Transverse colon (tissue), 4 donors: ENCODE results near the gene EP400. TPM values are rescaled to one million over a fixed set of nuclear protein-coding genes. Genes with fewer than 3 reads are reported as not detected.

Source experiments
- DNase-seq: peaks from one replicate; pipeline ENCODE4 v3.0.0-alpha.2; 2019
- H3K27ac ChIP-seq, 4 donors: fragments of 200-600 bp; sonication (generic); 2 replicates each; pipeline ENCODE4 v1.5.1; 2016 to 2018; ENCODE audit warnings: inconsistent platforms in 4 of 4
- H3K27me3 ChIP-seq: fragments of 200-600 bp; sonication (generic); 2 replicates; pipeline ENCODE4 v1.5.1; 2017; ENCODE audit warnings: inconsistent platforms
- H3K36me3 ChIP-seq, 4 donors: fragments of 200-600 bp; sonication (generic); 2 replicates each; pipeline ENCODE4 v1.5.1; 2017 to 2019; ENCODE audit warnings: inconsistent platforms in 4 of 4
- H3K4me1 ChIP-seq, 4 donors: fragments of 200-600 bp; sonication (generic); 2 replicates each; pipeline ENCODE4 v1.5.1; 2017 to 2020; ENCODE audit warnings: inconsistent platforms in 4 of 4
- H3K4me3 ChIP-seq, 4 donors: fragments of 200-600 bp; sonication (generic); 1 replicate in 1 of 4; 2 replicates in 3 of 4; pipeline versions ENCODE4 v1.5.1 to v1.6.1; 2017 to 2019; ENCODE audit warnings: inconsistent platforms in 4 of 4
- H3K9me3 ChIP-seq, 2 donors: fragments of 200-600 bp; sonication (generic); 2 replicates each; pipeline ENCODE4 v1.5.1; 2017 to 2019; ENCODE audit warnings: inconsistent platforms in 2 of 2
- EP300 ChIP-seq: sonication (generic); formaldehyde crosslinking; IDR thresholded peaks from one replicate; pipeline ENCODE4 v1.6.1; 2017; ENCODE audit warnings: antibody characterized with exemption, low read depth
- POLR2A ChIP-seq: fragments of 450-650 bp; IDR thresholded peaks from one replicate; pipeline ENCODE4 v1.6.1; 2016; ENCODE audit warnings: antibody characterized with exemption, mild to moderate bottlenecking, moderate library complexity
- POLR2AphosphoS5 ChIP-seq, 3 donors: sonication (generic); formaldehyde crosslinking; IDR thresholded peaks; one replicate each; pipeline ENCODE4 v1.6.1; 2016; ENCODE audit warnings: antibody characterized with exemption in 3 of 3
- WGBS, 2 donors: methylation state at CpG; one replicate each; pipeline ENCODE4 v1.1.5; 2018; ENCODE audit warnings: low coverage in 1 of 2; 5-methylcytosine and 5-hydroxymethylcytosine counted together
- in situ Hi-C, 4 donors: fragments of 200-750 bp; cut with MboI; loops; one replicate each; pipeline versions ENCODE4 v1.15.0 to v1.15.1; 2017; ENCODE audit warnings: low sequenced_read_pairs in 3 of 4, low pct_ligation_motif_present in 1 of 4, low pct_unique_long_range_greater_than_20kb in 1 of 4
- intact Hi-C: fragments of 100-400 bp; cut with DNase I; formaldehyde crosslinking; loops from one replicate; pipeline ENCODE4 v1.15.1; 2023; ENCODE audit warnings: low total_unique reads
- total RNA-seq, 4 donors: library from RNA; depleted of rRNA; stranded (reverse); fragments of >200 nt; gene quantifications; one replicate each; pipeline ENCODE4 v1.1.0, GENCODE V29; 2016
- TF ChIP-seq, protein P1 (sequence below), 5 experiments: fragments of 200-600 bp in 3 of 5; fragments of 450-650 bp in 2 of 5; sonication (generic) in 3 of 5; IDR thresholded peaks; 1 replicate in 2 of 5; 2 replicates in 3 of 5; pipeline ENCODE4 v1.5.1; 2016 to 2017; ENCODE audit warnings: antibody characterized with exemption in 5 of 5, inconsistent platforms in 3 of 5, mild to moderate bottlenecking in 2 of 5, moderate library complexity in 1 of 5

EP400 gene
- total RNA-seq, 4 donors from 2014 or later, result 25.4 to 67.3 (median 37.5) TPM

DNA sequence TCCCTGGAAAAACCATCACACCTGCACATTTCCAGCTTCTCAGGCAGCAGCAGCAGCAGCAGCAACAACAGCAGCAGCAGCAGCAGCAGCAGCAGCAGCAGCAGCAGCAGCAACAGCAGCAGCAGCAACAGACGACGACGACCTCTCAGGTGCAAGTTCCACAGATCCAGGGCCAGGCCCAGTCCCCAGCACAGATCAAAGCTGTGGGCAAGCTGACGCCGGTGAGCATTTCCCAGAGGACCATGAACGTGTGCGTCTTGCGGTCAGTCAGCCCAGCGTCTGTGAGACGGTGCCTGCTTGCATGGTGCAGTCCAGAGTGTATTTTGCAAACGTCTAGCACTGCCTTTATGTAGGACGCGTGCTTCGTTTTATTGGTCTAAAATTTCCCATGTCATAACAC lies 112.7 kb downstream of the EP400 start:
- in situ Hi-C loops (no loop called here), intact Hi-C loops (no loop called here)
- 91% methylated on average over 14 of the region's 14 CpGs; no CpG with 5 or more reads in 1 of the 2 donors for WGBS, 2 donors
- Histone ChIP-seq H3K4me1 (no peaks in the 10 kb centered on the region), H3K27me3 (no peaks in the 10 kb centered on the region), H3K9me3 (no peaks in the 10 kb centered on the region), H3K4me3 (no peak overlapping the region), H3K36me3 (peaks cover 0 to 20% (median 7%) of the 10 kb centered on the region in 4 donors), H3K27ac (no peak overlapping the region)
- DNase-seq, result no peak
- TF ChIP-seq POLR2A (no peak), EP300 (no peak), POLR2AphosphoS5 (IDR thresholded peaks at IDR 0.05) (no peak)
- TF ChIP-seq, protein P1, sequence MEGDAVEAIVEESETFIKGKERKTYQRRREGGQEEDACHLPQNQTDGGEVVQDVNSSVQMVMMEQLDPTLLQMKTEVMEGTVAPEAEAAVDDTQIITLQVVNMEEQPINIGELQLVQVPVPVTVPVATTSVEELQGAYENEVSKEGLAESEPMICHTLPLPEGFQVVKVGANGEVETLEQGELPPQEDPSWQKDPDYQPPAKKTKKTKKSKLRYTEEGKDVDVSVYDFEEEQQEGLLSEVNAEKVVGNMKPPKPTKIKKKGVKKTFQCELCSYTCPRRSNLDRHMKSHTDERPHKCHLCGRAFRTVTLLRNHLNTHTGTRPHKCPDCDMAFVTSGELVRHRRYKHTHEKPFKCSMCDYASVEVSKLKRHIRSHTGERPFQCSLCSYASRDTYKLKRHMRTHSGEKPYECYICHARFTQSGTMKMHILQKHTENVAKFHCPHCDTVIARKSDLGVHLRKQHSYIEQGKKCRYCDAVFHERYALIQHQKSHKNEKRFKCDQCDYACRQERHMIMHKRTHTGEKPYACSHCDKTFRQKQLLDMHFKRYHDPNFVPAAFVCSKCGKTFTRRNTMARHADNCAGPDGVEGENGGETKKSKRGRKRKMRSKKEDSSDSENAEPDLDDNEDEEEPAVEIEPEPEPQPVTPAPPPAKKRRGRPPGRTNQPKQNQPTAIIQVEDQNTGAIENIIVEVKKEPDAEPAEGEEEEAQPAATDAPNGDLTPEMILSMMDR (IDR thresholded peaks at IDR 0.05), result no peak

DNA sequence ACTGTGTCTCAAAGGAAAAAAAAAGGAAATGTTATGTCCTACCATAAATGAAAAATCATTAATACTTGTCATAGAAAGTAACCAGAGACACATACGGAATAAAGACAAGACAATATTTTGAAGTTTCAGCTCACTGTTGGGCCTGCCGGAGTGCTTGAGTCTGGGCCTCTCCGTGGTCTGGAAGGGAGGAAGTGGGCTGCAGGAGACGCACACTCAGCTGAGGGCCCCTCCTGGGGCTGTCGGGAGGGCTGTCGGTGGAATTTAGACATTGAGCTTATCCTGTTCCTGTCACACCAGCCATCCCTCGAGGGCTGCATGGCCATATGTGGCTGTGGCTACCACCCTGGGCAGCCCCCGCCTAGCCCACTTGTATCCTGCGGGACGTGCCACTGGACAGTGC lies 113.7 kb downstream of the EP400 start:
- H3K4me3 ChIP-seq, result no peak overlapping the region
- no peak overlapping the region for H3K27ac ChIP-seq
- no peaks in the 10 kb centered on the region for H3K4me1 ChIP-seq
- in situ Hi-C loops, result no loop called here
- intact Hi-C loops, result no loop called here
- no peaks in the 10 kb centered on the region for H3K27me3 ChIP-seq
- no peak for DNase-seq
- TF ChIP-seq, protein P1 (IDR thresholded peaks at IDR 0.05), result no peak
- TF ChIP-seq POLR2A, result no peak
- TF ChIP-seq EP300, result no peak
- H3K9me3 ChIP-seq, result no peaks in the 10 kb centered on the region
- 67 to 72% methylated on average over 4 to 10 of the region's 10 CpGs for WGBS, 2 donors
- peaks cover 0 to 20% (median 7%) of the 10 kb centered on the region in 4 donors for H3K36me3 ChIP-seq

DNA sequence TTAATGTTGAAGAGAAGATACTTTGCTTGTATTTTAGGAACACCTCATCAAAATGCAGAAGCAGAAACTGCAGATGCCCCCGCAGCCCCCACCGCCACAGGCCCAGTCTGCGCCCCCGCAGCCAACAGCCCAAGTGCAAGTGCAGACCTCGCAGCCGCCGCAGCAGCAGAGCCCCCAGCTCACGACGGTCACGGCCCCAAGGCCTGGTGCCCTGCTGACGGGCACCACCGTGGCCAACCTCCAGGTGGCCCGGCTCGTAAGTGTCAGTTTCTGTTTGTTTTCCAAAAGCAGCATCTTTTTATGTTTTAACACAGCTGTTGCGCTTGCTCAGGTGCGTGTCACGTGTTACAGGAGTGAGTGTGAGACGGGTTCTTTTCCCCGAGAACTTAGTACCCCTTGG lies 114.9 kb downstream of the EP400 start:
- H3K4me3 ChIP-seq, result no peak overlapping the region
- no peak for DNase-seq
- in situ Hi-C loops (no loop called here), intact Hi-C loops (no loop called here)
- H3K27me3 ChIP-seq, result no peaks in the 10 kb centered on the region
- H3K36me3 ChIP-seq, result peaks cover 0 to 20% (median 7%) of the 10 kb centered on the region in 4 donors
- 91 to 100% methylated on average over 5 to 19 of the region's 19 CpGs for WGBS, 2 donors
- H3K4me1 ChIP-seq, result no peaks in the 10 kb centered on the region
- H3K27ac ChIP-seq, result no peak overlapping the region
- TF ChIP-seq POLR2A (no peak), POLR2AphosphoS5 (IDR thresholded peaks at IDR 0.05) (no peak), EP300 (no peak)
- no peaks in the 10 kb centered on the region for H3K9me3 ChIP-seq

DNA sequence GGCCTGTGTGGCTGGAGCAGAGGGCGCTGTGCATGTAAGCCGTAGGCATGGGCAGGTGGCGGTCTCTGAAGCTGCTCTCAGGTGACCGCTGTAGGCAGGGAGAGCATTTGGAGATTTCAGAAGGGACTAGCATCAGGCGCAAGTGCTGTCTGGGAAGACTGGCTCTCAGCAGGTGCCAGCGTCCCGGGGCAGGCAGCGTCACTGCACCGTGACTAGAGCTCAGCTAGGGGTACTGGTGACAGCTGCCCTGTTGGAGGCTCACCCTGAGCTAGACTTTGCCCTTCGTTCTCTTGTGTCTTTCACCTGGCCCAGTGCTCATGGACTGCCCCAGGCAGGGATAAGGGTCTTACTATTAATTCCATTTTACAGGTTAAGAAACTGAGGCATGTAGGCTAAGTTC lies 115.5 kb downstream of the EP400 start:
- no peak overlapping the region for H3K4me3 ChIP-seq
- H3K9me3 ChIP-seq, result no peaks in the 10 kb centered on the region
- no peak for DNase-seq
- H3K4me1 ChIP-seq, result no peaks in the 10 kb centered on the region
- TF ChIP-seq EP300 (no peak), POLR2AphosphoS5 (IDR thresholded peaks at IDR 0.05) (no peak), POLR2A (no peak)
- TF ChIP-seq, protein P1 (IDR thresholded peaks at IDR 0.05), result no peak
- in situ Hi-C loops (no loop called here), intact Hi-C loops (no loop called here)
- WGBS, 2 donors, result 94% methylated on average over 8 of the region's 10 CpGs; no CpG with 5 or more reads in 1 of the 2 donors
- H3K36me3 ChIP-seq, result peaks cover 0 to 20% (median 7%) of the 10 kb centered on the region in 4 donors
- H3K27me3 ChIP-seq, result no peaks in the 10 kb centered on the region
- H3K27ac ChIP-seq, result no peak overlapping the region
